GM12864 (cell line): ENCODE measurements around the gene GAREM2.

Experiments used
- DNase-seq: peaks from one replicate; pipeline ENCODE4 v3.0.0-alpha.2; 2011; ENCODE audit warnings: low read depth
- H3K4me3 ChIP-seq: 2 replicates; pipeline ENCODE4 v1.5.1; 2011; ENCODE audit warnings: mild to moderate bottlenecking, low read depth, low read length, control low read depth
- TF ChIP-seq, protein P1 (sequence below): IDR thresholded peaks from 2 replicates; pipeline ENCODE4 v1.5.1; 2011; ENCODE audit warnings: low read depth, mild to moderate bottlenecking, moderate library complexity, low read length, control low read depth, inconsistent platforms; ENCODE audit errors: missing control alignments

GAREM2 gene

DNA sequence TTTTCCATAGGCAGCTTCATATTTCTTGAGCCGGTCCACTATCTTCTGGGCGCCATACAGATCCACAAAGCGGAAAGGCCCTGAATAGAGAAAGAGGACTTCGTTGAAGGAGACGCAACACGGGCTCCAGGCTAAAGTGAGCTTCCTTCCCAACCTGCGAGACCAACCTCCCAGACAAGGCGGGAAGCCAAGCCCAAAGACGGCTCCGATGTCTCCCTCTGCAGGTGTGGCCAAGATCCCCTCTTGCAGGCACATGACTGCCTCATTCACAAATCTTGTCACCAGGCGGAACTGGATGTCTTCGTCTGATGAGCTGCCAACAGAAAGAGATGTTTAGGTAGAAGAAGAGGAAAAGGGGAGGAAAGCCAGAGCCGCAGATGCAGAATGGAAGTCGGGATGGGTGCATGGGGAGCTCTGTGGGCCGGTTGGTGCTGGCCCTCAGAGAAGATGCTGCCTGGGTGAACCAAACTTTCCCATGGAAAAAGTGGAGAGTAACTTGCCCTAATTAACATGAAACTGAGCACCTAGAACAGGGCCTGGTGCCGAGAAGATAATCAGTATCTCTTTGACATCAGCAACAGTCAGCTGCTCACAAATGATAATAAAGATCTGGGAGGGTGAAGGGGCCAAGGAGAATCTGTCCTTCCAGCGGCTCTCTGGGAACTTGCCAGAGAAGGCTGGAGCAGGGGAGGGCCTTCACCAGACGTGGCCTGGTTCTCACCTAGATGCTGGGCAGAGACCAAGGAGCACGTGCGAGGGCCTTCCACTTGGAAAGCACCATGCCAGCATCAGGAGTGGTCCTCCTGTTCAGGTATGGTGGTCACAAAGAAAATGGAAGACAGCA is 18.6 kb downstream of the GAREM2 start:
- H3K4me3 ChIP-seq = no peak overlapping the region
- DNase-seq = no peak
- TF ChIP-seq, protein P1, sequence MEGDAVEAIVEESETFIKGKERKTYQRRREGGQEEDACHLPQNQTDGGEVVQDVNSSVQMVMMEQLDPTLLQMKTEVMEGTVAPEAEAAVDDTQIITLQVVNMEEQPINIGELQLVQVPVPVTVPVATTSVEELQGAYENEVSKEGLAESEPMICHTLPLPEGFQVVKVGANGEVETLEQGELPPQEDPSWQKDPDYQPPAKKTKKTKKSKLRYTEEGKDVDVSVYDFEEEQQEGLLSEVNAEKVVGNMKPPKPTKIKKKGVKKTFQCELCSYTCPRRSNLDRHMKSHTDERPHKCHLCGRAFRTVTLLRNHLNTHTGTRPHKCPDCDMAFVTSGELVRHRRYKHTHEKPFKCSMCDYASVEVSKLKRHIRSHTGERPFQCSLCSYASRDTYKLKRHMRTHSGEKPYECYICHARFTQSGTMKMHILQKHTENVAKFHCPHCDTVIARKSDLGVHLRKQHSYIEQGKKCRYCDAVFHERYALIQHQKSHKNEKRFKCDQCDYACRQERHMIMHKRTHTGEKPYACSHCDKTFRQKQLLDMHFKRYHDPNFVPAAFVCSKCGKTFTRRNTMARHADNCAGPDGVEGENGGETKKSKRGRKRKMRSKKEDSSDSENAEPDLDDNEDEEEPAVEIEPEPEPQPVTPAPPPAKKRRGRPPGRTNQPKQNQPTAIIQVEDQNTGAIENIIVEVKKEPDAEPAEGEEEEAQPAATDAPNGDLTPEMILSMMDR = no peak

DNA sequence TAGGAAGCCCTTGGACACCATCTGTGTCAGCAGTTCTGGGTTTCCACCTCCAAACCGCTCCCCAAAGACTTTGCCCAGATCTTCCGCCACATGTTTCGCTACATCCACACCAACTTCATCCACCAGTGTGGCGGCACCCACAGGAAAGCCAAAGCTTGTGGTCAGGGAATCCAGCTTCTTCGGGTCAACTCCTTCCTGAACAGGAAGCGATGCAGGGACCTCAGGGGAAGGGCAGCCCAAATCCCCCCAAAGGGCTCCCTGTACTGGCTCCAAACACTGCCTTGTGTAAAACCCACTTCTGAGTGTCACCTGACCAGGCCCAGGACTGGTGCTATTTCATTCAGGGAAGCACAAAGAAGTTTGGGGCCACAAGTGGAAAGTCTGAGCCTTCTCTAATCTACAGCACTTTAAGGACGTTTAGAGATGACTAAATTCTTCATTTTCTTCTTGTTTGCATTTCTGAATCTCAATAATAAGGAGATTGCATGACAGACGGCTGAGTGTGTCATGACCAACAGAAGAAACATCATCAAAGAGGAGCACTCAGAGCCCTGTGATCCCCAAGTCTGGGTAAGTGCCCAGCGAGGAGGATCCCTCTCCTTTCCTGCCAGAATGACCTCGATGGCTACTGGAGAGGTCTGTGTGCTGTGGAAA is 20.8 kb downstream of the GAREM2 start:
- no peak overlapping the region for H3K4me3 ChIP-seq
- TF ChIP-seq, protein P1 = no peak
- DNase-seq = no peak

DNA sequence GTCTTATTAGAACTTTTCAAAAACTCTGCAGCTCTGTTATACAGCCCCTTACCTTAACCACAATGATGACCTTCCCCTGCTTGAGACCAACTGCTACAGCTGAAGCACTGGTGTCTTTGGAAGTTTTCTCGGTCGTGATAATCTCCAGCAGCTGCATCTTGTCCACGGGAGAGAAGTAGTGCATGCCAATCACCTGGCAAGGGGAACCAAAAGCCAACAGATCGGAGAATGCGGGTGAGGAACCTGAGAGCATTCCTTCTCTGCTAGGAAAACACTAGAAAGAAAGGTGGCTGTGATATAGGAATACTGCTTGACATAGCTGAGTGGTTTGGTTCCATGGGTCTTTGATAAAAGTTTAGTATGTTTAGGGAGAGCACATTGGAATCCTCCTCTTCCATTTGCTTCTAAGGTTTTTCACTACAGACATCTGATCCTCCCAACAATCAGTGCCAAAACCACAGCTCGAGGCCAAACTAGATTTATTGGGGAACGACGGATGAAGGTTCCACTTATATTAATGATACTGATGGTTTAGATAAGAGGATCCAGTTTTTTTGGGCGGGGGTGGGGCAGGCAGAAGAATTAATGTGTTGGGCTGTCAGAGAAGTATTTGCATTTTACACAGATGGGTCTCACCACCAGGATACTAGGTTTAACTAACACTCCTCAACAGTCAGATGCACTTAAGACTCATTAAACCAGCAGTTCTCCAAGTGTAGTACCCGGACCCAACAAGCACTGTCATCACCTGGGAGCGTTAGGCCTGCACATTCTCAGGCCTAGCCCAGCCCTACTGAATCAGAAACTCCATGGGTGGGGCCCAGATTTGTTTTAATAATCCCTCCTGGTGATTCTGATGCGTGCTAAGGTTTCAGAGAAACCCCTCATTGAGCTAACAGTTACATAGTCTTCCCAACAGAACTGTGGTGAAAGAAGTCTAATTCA is 22.4 kb downstream of the GAREM2 start:
- no peak for DNase-seq
- TF ChIP-seq, protein P1 = no peak

DNA sequence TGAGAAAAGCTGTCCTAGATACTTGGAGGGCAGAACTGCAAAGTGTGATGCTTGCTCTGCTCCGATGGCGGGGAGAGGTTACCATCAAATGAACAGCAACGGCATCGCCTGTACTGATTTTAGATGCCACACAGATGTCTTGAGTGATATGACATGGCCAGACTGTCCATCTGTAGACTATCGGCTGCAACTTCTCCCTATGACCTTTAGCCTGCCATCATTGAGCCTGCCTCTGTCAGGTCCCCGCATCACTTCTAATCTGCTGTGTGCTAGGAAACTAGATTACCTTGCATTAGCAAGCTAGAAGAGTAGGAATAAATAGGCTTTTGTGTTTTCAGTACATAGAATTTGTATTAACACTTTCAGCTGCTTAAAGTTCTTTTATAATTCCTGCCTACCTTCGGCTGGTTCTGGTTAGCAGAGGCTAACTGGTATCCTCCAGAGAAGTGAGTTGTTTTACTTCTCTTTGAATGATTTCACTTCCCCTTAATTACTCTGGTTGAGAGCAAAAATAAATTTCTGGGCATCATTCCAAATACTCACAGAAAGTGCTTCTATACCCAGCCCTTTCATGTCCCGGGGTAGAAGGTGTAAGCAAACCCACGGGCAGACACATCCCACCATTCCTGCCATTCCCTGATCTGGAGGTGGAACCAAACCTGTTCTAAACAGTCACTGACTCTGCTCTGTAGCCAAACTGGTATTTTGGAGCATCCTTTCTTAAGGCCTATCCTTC is 24.0 kb downstream of the GAREM2 start:
- H3K4me3 ChIP-seq = no peak overlapping the region
- TF ChIP-seq, protein P1 = no peak
- peak; percentile 42 for DNase-seq

More for the DNA sequence above, 22.4 kb downstream of the GAREM2 start:
- H3K4me3 ChIP-seq = no peak overlapping the region

DNA sequence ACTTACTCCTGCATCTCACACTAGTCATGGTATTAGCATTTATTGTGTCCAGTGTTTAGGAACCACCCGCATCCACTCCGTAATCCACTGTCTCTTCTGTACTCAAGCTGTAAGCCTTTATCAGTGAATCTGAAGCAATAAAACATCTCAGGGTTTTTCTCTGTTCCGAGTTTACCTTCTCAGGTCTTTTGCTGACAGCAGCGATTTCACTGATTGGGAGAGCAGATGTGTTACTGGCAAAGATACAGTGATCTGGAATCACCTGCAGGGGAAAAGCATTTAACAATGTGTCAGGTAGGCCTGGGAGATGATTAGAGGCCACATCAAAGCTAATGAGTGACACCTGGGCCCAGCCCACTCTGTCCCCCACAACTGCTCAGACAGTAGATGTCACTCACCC is 24.6 kb downstream of the GAREM2 start:
- H3K4me3 ChIP-seq = no peak overlapping the region
- TF ChIP-seq, protein P1 = no peak

DNA sequence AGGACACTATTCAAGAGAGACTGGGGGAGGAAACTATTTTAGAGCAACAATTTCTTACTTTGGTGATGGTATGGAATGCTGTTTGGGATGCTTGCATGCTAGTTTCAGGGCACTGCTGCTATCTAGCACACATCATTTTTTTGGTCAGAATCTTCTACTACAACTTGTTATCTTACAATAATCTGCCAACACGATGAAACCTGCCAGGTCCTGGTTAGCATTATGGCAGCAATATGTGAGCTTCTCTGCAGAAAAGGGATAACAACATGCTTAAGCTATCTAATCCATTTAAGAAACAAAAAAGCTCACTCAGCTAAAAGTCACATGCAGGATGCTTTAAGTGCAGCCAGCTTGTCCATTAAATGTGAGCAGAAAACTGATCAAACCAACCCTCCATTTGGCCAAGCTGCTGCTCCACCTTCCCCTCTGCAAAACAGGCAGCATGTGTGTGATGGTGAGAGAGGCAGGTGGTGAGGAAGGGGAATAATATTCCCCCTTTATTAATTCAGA is 30.1 kb downstream of the GAREM2 start:
- TF ChIP-seq, protein P1 = no peak
- no peak for DNase-seq
- no peak overlapping the region for H3K4me3 ChIP-seq

More for the DNA sequence above, 24.6 kb downstream of the GAREM2 start:
- no peak for DNase-seq
